ENCODE data around the gene HS1BP3.

GRCh38 chr2:20678086-20678395 lies 27.1 kb upstream of the HS1BP3 start:
- TF ChIP-seq CTCF (IDR thresholded peaks at IDR 0.05), result no peak
- TF ChIP-seq POLR2A (IDR thresholded peaks at IDR 0.05), result no peak
- no peak for TF ChIP-seq POLR2AphosphoS5 (IDR thresholded peaks at IDR 0.05)
- TF ChIP-seq EP300 (IDR thresholded peaks at IDR 0.05), result no peak

Measured in upper lobe of left lung (tissue), 4 donors.